ENCODE data around the gene HACD1. TPM values are rescaled to one million over a fixed set of nuclear protein-coding genes. Genes with fewer than 3 reads are reported as not detected.

HACD1 gene
- total and polyA plus RNA-seq, 10 of the 15 experiments (the other 5 are each of a cell fraction or from before 2014, with no cell fraction given), result 0.22 to 1.5 (median 0.78) TPM; not detected in 1

- TF ChIP-seq FOS (IDR thresholded peaks at IDR 0.05; ENCODE audit: borderline replicate concordance, extremely low read depth, insufficient read length) (no peak), IKZF2 (IDR thresholded peaks at IDR 0.05) (peak in 1 of 2 experiments; percentile 55; a peak in 1 of 4 replicates), ZBTB4 (CRISPR knock-in tag; IDR thresholded peaks at IDR 0.05) (no peak), ZBED1 (IDR thresholded peaks at IDR 0.05; ENCODE audit: borderline replicate concordance) (no peak; the same call in 1 of the 2 replicates), TARDBP (IDR thresholded peaks at IDR 0.05; ENCODE audit: borderline replicate concordance) (no peak), MXI1 (IDR thresholded peaks at IDR 0.05; ENCODE audit: low read depth, low read length) (no peak), GABPA (IDR thresholded peaks at IDR 0.05; ENCODE audit: low read depth) (no peak), FOXM1 (IDR thresholded peaks at IDR 0.05; ENCODE audit: low read depth, low read length) (peak; percentile 76; the same call in 1 of the 2 replicates), POLR2A (IDR thresholded peaks at IDR 0.05; ENCODE audit: low read depth, low read length) (no peak), SMAD5 (IDR thresholded peaks at IDR 0.05; ENCODE audit: low read depth) (no peak), ZNF384 (IDR thresholded peaks at IDR 0.05; ENCODE audit: borderline replicate concordance, low read depth, low read length) (no peak), CBFB (IDR thresholded peaks at IDR 0.05; ENCODE audit: low read depth) (no peak), PRDM15 (CRISPR knock-in tag; IDR thresholded peaks at IDR 0.05) (no peak), IRF3 (IDR thresholded peaks at IDR 0.05) (no peak), EP300 (IDR thresholded peaks at IDR 0.05; ENCODE audit: borderline replicate concordance in 1 of 2, control insufficient read depth in 1 of 2, low read depth in 2 of 2, low read length in 2 of 2) (peak; percentile 59 to 76; a peak in 2 of 4 replicates), CBX5 (IDR thresholded peaks at IDR 0.05; ENCODE audit: low read depth) (no peak)
- TF ChIP-seq, protein P1, sequence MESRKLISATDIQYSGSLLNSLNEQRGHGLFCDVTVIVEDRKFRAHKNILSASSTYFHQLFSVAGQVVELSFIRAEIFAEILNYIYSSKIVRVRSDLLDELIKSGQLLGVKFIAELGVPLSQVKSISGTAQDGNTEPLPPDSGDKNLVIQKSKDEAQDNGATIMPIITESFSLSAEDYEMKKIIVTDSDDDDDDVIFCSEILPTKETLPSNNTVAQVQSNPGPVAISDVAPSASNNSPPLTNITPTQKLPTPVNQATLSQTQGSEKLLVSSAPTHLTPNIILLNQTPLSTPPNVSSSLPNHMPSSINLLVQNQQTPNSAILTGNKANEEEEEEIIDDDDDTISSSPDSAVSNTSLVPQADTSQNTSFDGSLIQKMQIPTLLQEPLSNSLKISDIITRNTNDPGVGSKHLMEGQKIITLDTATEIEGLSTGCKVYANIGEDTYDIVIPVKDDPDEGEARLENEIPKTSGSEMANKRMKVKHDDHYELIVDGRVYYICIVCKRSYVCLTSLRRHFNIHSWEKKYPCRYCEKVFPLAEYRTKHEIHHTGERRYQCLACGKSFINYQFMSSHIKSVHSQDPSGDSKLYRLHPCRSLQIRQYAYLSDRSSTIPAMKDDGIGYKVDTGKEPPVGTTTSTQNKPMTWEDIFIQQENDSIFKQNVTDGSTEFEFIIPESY (IDR thresholded peaks at IDR 0.05), result no peak
- TF ChIP-seq, protein P2, sequence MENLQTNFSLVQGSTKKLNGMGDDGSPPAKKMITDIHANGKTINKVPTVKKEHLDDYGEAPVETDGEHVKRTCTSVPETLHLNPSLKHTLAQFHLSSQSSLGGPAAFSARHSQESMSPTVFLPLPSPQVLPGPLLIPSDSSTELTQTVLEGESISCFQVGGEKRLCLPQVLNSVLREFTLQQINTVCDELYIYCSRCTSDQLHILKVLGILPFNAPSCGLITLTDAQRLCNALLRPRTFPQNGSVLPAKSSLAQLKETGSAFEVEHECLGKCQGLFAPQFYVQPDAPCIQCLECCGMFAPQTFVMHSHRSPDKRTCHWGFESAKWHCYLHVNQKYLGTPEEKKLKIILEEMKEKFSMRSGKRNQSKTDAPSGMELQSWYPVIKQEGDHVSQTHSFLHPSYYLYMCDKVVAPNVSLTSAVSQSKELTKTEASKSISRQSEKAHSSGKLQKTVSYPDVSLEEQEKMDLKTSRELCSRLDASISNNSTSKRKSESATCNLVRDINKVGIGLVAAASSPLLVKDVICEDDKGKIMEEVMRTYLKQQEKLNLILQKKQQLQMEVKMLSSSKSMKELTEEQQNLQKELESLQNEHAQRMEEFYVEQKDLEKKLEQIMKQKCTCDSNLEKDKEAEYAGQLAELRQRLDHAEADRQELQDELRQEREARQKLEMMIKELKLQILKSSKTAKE (IDR thresholded peaks at IDR 0.05; ENCODE audit: low read depth, poor library complexity, severe bottlenecking), result no peak
Observed at GRCh38 chr10:17655567-17656146, 38.5 kb upstream of the HACD1 start (continued).

Data from GM12878 (cell line).